OCI-LY1 (cell line): ENCODE measurements around the gene ACSS1.

Experiments used
- H2AFZ ChIP-seq: fragments of 200-600 bp; sonication (generic), shearing (Covaris generic); 2 replicates; pipeline ENCODE4 v1.6.0; 2014; ENCODE audit warnings: antibody characterized with exemption, mild to moderate bottlenecking, low read length
- H3F3A ChIP-seq: fragments of 200-600 bp; sonication (generic), shearing (Covaris generic); 2 replicates; pipeline ENCODE4 v1.6.0; 2014; ENCODE audit warnings: mild to moderate bottlenecking, antibody characterized with exemption, low read length, moderate library complexity; ENCODE audit not compliant: insufficient read depth
- H3K27ac ChIP-seq: fragments of 200-600 bp; sonication (generic); 2 replicates; pipeline ENCODE4 v1.5.1; 2014; ENCODE audit warnings: low read length, mixed run types, mild to moderate bottlenecking, low read depth; ENCODE audit not compliant: poor library complexity, severe bottlenecking
- H3K27me3 ChIP-seq: fragments of 200-600 bp; sonication (generic); 2 replicates; pipeline ENCODE4 v1.6.0; 2014; ENCODE audit warnings: antibody characterized with exemption, mild to moderate bottlenecking, low read length, moderate library complexity; ENCODE audit not compliant: insufficient read depth
- H3K36me3 ChIP-seq: fragments of 200-600 bp; sonication (generic); 2 replicates; pipeline ENCODE4 v1.6.1; 2014; ENCODE audit warnings: mild to moderate bottlenecking, antibody characterized with exemption, low read length, moderate library complexity, mixed read lengths; ENCODE audit not compliant: insufficient read depth
- H3K4me1 ChIP-seq: fragments of 200-600 bp; sonication (generic); 2 replicates; pipeline ENCODE4 v1.5.1; 2014; ENCODE audit warnings: mild to moderate bottlenecking, low read length, moderate library complexity; ENCODE audit not compliant: insufficient read depth, severe bottlenecking
- H3K4me2 ChIP-seq: fragments of 200-600 bp; sonication (generic), shearing (Covaris generic); 2 replicates; pipeline ENCODE4 v1.6.1; 2014; ENCODE audit warnings: low read length
- H3K4me3 ChIP-seq: fragments of 200-600 bp; sonication (generic); 2 replicates; pipeline ENCODE4 v1.5.1; 2014; ENCODE audit warnings: low read length, low read depth, mild to moderate bottlenecking, mixed read lengths; ENCODE audit not compliant: poor library complexity, severe bottlenecking
- H3K79me2 ChIP-seq: fragments of 200-600 bp; shearing (Covaris generic); 2 replicates; pipeline ENCODE4 v1.6.1; 2016; ENCODE audit warnings: mixed run types, low read length, mixed read lengths; ENCODE audit not compliant: insufficient read depth
- H3K9ac ChIP-seq: fragments of 200-600 bp; sonication (generic), shearing (Covaris generic); 2 replicates; pipeline ENCODE4 v1.6.1; 2014; ENCODE audit warnings: mild to moderate bottlenecking, low read length, mixed read lengths
- H3K9me2 ChIP-seq: fragments of 200-600 bp; sonication (generic), shearing (Covaris generic); 2 replicates; pipeline ENCODE4 v1.6.1; 2014; ENCODE audit warnings: low read depth, mild to moderate bottlenecking, low read length, mixed read lengths
- H3K9me3 ChIP-seq: fragments of 200-600 bp; shearing (Covaris generic); 2 replicates; pipeline ENCODE4 v1.6.1; 2014; ENCODE audit warnings: low read length, mixed read lengths
- H4K20me1 ChIP-seq: fragments of 200-600 bp; sonication (generic), shearing (Covaris generic); 2 replicates; pipeline ENCODE4 v1.6.0; 2016; ENCODE audit warnings: mild to moderate bottlenecking, low read length; ENCODE audit not compliant: insufficient read depth
- CTCF ChIP-seq: fragments of 200-600 bp; sonication (generic), shearing (Covaris generic); IDR thresholded peaks from 2 replicates; pipeline ENCODE4 v1.5.1; 2017; ENCODE audit warnings: mild to moderate bottlenecking, antibody characterized with exemption, low read length, moderate library complexity, mixed read lengths
- EZH2 ChIP-seq: fragments of 200-600 bp; sonication (generic), shearing (Covaris generic); IDR thresholded peaks from 2 replicates; pipeline ENCODE4 v1.8.0; 2017; ENCODE audit warnings: borderline replicate concordance, mixed run types, mild to moderate bottlenecking, antibody characterized with exemption, low read length, moderate library complexity, mixed read lengths

ACSS1 gene

GRCh38 chr20:25042531-25043498 lies 15.1 kb downstream of the ACSS1 start:
- H3K9me3 ChIP-seq, result no peaks in the 10 kb centered on the region
- H3K4me2 ChIP-seq, result peak overlapping the region; percentile 19; the same call in 1 of the 2 replicates
- no peaks in the 10 kb centered on the region; the same call in 1 of the 2 replicates for H3K27me3 ChIP-seq
- no peak overlapping the region for H3K4me3 ChIP-seq
- no peak for TF ChIP-seq EZH2
- no peak for TF ChIP-seq CTCF
- H3K27ac ChIP-seq, result no peak overlapping the region
- H3K9me2 ChIP-seq, result no peaks in the 10 kb centered on the region
- H2AFZ ChIP-seq, result no peak overlapping the region
- H3F3A ChIP-seq, result no peaks in the 10 kb centered on the region
- no peaks in the 10 kb centered on the region for H3K79me2 ChIP-seq
- H4K20me1 ChIP-seq, result no peaks in the 10 kb centered on the region
- no peaks in the 10 kb centered on the region for H3K36me3 ChIP-seq
- H3K4me1 ChIP-seq, result peaks cover 12% of the 10 kb centered on the region
- H3K9ac ChIP-seq, result no peak overlapping the region

GRCh38 chr20:25041813-25042530 lies 16.0 kb downstream of the ACSS1 start:
- Histone ChIP-seq H3F3A (no peaks in the 10 kb centered on the region), H3K79me2 (no peaks in the 10 kb centered on the region), H3K4me3 (no peak overlapping the region), H3K27me3 (no peaks in the 10 kb centered on the region; the same call in 1 of the 2 replicates), H3K4me2 (no peak overlapping the region), H4K20me1 (no peaks in the 10 kb centered on the region), H3K36me3 (no peaks in the 10 kb centered on the region), H3K9ac (no peak overlapping the region), H3K27ac (no peak overlapping the region), H3K9me3 (no peaks in the 10 kb centered on the region), H2AFZ (no peak overlapping the region), H3K9me2 (no peaks in the 10 kb centered on the region), H3K4me1 (peaks cover 21% of the 10 kb centered on the region)
- no peak for TF ChIP-seq CTCF
- TF ChIP-seq EZH2, result no peak

- Histone ChIP-seq H3K79me2 (no peaks in the 10 kb centered on the region), H3F3A (no peaks in the 10 kb centered on the region), H3K4me1 (peaks cover 36% of the 10 kb centered on the region), H3K9ac (no peak overlapping the region), H3K9me3 (no peaks in the 10 kb centered on the region), H3K27me3 (no peaks in the 10 kb centered on the region; the same call in 1 of the 2 replicates), H2AFZ (no peak overlapping the region), H3K27ac (no peak overlapping the region), H3K9me2 (no peaks in the 10 kb centered on the region), H3K36me3 (no peaks in the 10 kb centered on the region), H3K4me2 (no peak overlapping the region), H4K20me1 (no peaks in the 10 kb centered on the region), H3K4me3 (no peak overlapping the region)
- TF ChIP-seq CTCF (no peak), EZH2 (no peak)
These were observed 17.5 kb downstream of the ACSS1 start for GRCh38 chr20:25040438-25040831.
